Small intestine (tissue), 7 donors: ENCODE data around the gene SENP6. TPM values are rescaled to one million over a fixed set of nuclear protein-coding genes. Genes with fewer than 3 reads are reported as not detected.
A peak's percentile ranks its signal among the peaks of the same experiment; 100 is the strongest.

Experiments used
- DNase-seq, 2 donors: peaks; one replicate each; pipeline versions ENCODE4 v3.0.0 to v3.0.0-alpha.2; 2013
- FAIRE-seq: peaks from 2 replicates; lab custom pipeline; 2012; peaks lifted over from hg19 to GRCh38; lab: Jason Lieb, UNC
- H3K27ac ChIP-seq, 3 donors: one replicate each; pipeline ENCODE4 v1.5.1; 2013; ENCODE audit warnings: low read length in 2 of 3, mild to moderate bottlenecking in 2 of 3, control low read depth in 1 of 3, inconsistent platforms in 1 of 3, low read depth in 1 of 3, moderate library complexity in 1 of 3
- H3K27me3 ChIP-seq, 3 donors: one replicate each; pipeline ENCODE4 v1.6.1; 2013; ENCODE audit warnings: low read length in 3 of 3, inconsistent platforms in 1 of 3; ENCODE audit not compliant: control insufficient read depth in 3 of 3, insufficient read depth in 3 of 3
- H3K36me3 ChIP-seq, 3 donors: one replicate each; pipeline ENCODE4 v1.6.1; 2013; ENCODE audit warnings: low read length in 3 of 3, inconsistent platforms in 1 of 3, low read depth in 1 of 3, mild to moderate bottlenecking in 1 of 3, moderate library complexity in 1 of 3; ENCODE audit not compliant: control insufficient read depth in 3 of 3, insufficient read depth in 2 of 3
- H3K4me1 ChIP-seq, 3 donors: one replicate each; pipeline ENCODE4 v1.6.1; 2013; ENCODE audit warnings: low read length in 2 of 3, inconsistent platforms in 1 of 3, low read depth in 1 of 3, mild to moderate bottlenecking in 1 of 3, moderate library complexity in 1 of 3; ENCODE audit not compliant: control insufficient read depth in 3 of 3, insufficient read depth in 2 of 3
- H3K4me3 ChIP-seq, 3 donors: one replicate each; pipeline ENCODE4 v1.5.1; 2013; ENCODE audit warnings: low read length in 3 of 3, control low read depth in 1 of 3, inconsistent platforms in 1 of 3, low read depth in 1 of 3, mild to moderate bottlenecking in 1 of 3, moderate library complexity in 1 of 3
- H3K9me3 ChIP-seq, 2 donors: one replicate each; pipeline ENCODE4 v1.6.1; 2013; ENCODE audit warnings: low read depth in 1 of 2, low read length in 1 of 2; ENCODE audit not compliant: control insufficient read depth in 2 of 2, insufficient read depth in 1 of 2
- WGBS, 3 donors: extraction: QIAGEN DNeasy Blood & Tissue Kit; methylation state at CpG; one replicate each; pipeline ENCODE4 v1.1.7; 2013; 5-methylcytosine and 5-hydroxymethylcytosine counted together
- polyA plus RNA-seq, 4 donors: library from polyadenylated mRNA; stranded (reverse) in 3 of 4; unstranded in 1 of 4; fragments of 200-250 nt in 3 of 4; fragments of 120-200 nt in 1 of 4; gene quantifications; one replicate each; pipeline versions ENCODE4 v1.2.1 to v1.2.3, GENCODE V29; 2013
- donor health status: healthy with polysubstance abuse.
- donor health status: control.
- donor health status: control.
- donor health status: Bipolar disorder and iron deficiency.
- donor health status: healthy.

The SENP6 gene
- polyA plus RNA-seq, 4 donors: 25.3 to 87.2 (median 27.4) TPM

DNA sequence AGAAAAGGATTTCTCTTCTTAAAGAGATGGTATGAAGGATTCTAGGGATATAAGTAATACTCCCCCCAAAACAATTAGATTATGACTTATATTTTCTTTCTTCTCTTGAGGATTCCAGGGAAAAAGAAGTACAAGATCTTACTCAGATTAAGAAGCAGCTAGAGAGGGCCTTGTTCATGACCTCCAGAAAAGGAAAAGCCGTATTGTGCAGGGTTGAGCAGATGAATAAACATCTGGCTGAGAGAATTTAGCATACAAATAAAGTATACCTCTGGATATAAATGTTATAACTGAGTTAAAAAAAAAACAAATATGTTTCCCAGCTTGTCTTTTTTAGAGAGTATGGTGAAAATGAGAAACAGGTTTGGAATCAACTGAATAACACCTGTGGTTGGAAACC lies 158.6 kb downstream of the SENP6 start:
- Histone ChIP-seq H3K9me3 (no peaks in the 10 kb centered on the region), H3K4me1 (peaks cover 0 to 10% (median 4%) of the 10 kb centered on the region in 3 donors), H3K27me3 (no peaks in the 10 kb centered on the region), H3K27ac (no peak overlapping the region), H3K36me3 (peaks cover 0 to 4% (median 0%) of the 10 kb centered on the region in 3 donors), H3K4me3 (no peak overlapping the region)
- no peak for DNase-seq
- FAIRE-seq: no peak
- 64 to 83% (median 70%) methylated on average over 1 of the region's 1 CpG for WGBS, 3 donors

DNA sequence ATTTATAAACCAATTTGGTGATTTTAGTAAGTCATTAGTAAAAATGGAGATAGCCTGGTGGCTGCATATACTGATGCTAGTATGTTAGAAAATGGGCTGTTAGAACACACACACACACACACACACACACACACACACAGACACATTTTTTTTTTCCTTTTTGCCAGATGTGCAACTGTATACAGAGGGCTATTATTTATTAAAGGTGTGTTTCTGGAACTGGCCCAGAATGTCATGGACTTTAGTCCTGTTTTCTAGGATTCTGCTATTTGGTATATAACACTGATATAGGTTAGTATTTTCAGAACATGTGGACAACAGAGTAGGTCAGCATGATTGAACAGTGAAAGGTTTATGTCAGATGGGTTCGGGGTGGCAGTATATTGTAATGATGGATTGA lies 159.8 kb downstream of the SENP6 start:
- H3K27ac ChIP-seq: peak overlapping the region in 1 of 3 donors; percentile 4
- H3K9me3 ChIP-seq: no peaks in the 10 kb centered on the region
- FAIRE-seq (no peak), DNase-seq (peak; percentile 30 to 75)
- H3K27me3 ChIP-seq: no peaks in the 10 kb centered on the region
- H3K4me3 ChIP-seq: no peak overlapping the region
- 18 to 72% (median 47%) methylated on average over 1 of the region's 1 CpG for WGBS, 3 donors
- peaks cover 0 to 10% (median 4%) of the 10 kb centered on the region in 3 donors for H3K4me1 ChIP-seq
- peaks cover 0 to 9% (median 2%) of the 10 kb centered on the region in 3 donors for H3K36me3 ChIP-seq

DNA sequence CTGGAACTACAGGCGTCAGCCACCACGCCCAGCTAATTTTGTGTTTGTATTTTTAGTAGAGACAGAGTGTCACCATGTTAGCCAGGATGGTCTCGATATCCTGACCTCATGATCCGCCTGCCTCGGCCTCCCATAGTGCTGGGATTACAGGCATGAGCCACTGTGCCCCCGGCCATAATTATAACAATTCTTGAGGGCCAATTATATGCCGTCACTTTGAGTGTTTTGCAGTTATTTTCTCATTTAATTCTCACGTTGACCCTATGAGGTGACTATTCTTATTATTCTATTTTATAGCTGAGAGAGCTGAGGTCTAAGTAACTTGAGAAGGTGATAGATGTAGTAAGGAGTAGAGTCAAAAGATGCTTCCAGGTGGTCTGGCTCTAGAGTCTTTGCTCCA lies 160.4 kb downstream of the SENP6 start:
- H3K36me3 ChIP-seq: peaks cover 0 to 9% (median 2%) of the 10 kb centered on the region in 3 donors
- DNase-seq (no peak), FAIRE-seq (no peak)
- no peak overlapping the region for H3K4me3 ChIP-seq
- WGBS, 3 donors: 62 to 83% (median 65%) methylated on average over 8 of the region's 8 CpGs
- no peaks in the 10 kb centered on the region for H3K27me3 ChIP-seq
- no peaks in the 10 kb centered on the region for H3K9me3 ChIP-seq
- peaks cover 0 to 10% (median 4%) of the 10 kb centered on the region in 3 donors for H3K4me1 ChIP-seq
- peak overlapping the region in 2 of 3 donors; percentile 20 to 24 for H3K27ac ChIP-seq

DNA sequence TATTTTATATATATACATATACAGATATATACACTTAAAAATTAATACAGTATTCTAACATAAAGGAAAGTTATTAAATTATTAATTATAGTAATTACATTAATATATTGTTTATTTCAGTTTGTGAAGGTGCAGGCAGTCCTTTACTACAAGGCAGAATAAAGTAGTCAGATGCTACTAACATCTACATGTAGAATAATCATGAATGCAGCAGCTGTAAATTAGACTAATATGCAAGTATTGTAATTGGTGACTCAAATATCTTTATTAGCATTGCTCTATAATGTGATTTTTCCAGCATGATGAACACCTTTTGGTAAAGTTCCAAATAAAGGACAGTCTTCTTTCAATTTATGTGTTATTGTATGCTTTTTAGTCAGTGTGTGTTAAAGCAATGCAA lies 164.7 kb downstream of the SENP6 start:
- Histone ChIP-seq H3K9me3 (no peaks in the 10 kb centered on the region), H3K27me3 (no peaks in the 10 kb centered on the region), H3K4me3 (no peak overlapping the region), H3K27ac (no peak overlapping the region), H3K4me1 (peaks cover 0 to 7% (median 4%) of the 10 kb centered on the region in 3 donors), H3K36me3 (peaks cover 0 to 20% (median 2%) of the 10 kb centered on the region in 3 donors)
- no peak for DNase-seq
- FAIRE-seq: no peak

Other genes starting within 250 kb of the SENP6 start
- gene FILIP1, start 108.1 kb upstream of the SENP6 start, polyA plus RNA-seq: 1 to 10 TPM in 2 of 4 donors, under 1 TPM in 1, not detected in 1; 0.54 to 1.8 (median 1.4) TPM
- gene MYO6, start 147.4 kb downstream of the SENP6 start, polyA plus RNA-seq: 100 to 1,000 TPM in 3 of 4 donors, 10 to 100 TPM in 1; 43.7 to 140 (median 106) TPM